H1 (cell line): ENCODE results near the gene CCDC71. TPM values are rescaled to one million over a fixed set of nuclear protein-coding genes. Genes with fewer than 3 reads are reported as not detected.

ENCODE experiments used
- ATF2 ChIP-seq: IDR thresholded peaks from 2 replicates; pipeline ENCODE4 v1.6.1; 2012; ENCODE audit warnings: low read length, inconsistent platforms
- BRCA1 ChIP-seq: IDR thresholded peaks from 2 replicates; pipeline ENCODE4 v1.6.1; 2012; ENCODE audit warnings: low read depth, low read length, improper control_type of control experiment
- NANOG ChIP-seq: IDR thresholded peaks from 2 replicates; pipeline ENCODE4 v1.6.1; 2011; ENCODE audit warnings: low read length, low read depth, mild to moderate bottlenecking, inconsistent platforms; ENCODE audit not compliant: insufficient read depth, poor library complexity, severe bottlenecking
- polyA plus RNA-seq, 7 experiments: library from polyadenylated mRNA; depleted of rRNA in 3 of 7; stranded (reverse) in 5 of 7; unstranded in 2 of 7; fragments of >200 nt in 5 of 7; fragments of 200-250 nt in 2 of 7; gene quantifications; 1 replicate in 5 of 7; 2 replicates in 1 of 7; 4 replicates in 1 of 7; pipeline versions ENCODE4 v1.2.1 to v1.2.3, GENCODE V29; 2011 to 2013; ENCODE audit warnings: missing spikeins in 2 of 7, mixed read lengths in 2 of 7
- total RNA-seq: library from RNA; stranded (reverse); fragmentation: NEBNext Ultra II Directional; extraction: Animal tissue kit (Norgen Biotek cat#: 25700); gene quantifications from 2 replicates; pipeline ENCODE4 v1.2.1, GENCODE V29; 2021

The CCDC71 gene
- total and polyA plus RNA-seq, 2 of the 8 experiments (the other 6 are each of a cell fraction or from before 2014, with no cell fraction given): 26.7 to 57.4 TPM

GRCh38 chr3:49171775-49172500, 5.8 kb upstream of the CCDC71 start (continued):
- no peak for TF ChIP-seq ATF2
- TF ChIP-seq NANOG: no peak
- no peak for TF ChIP-seq BRCA1
